CD4-positive, alpha-beta T cell (primary cell): ENCODE results near the gene TNFAIP2. TPM values are rescaled to one million over a fixed set of nuclear protein-coding genes. Genes with fewer than 3 reads are reported as not detected.
"Not testable (repeated sequence)": the region's sequence is repeated elsewhere in the genome, so short reads cannot be mapped to it uniquely, and the experiment has no call there.

Experiments used
- ATAC-seq: fragments of 200-7000 bp; cut with Tn5 transposase; one replicate; pipeline ENCODE4 v1.10.0; 2022; ENCODE audit warnings: mild to moderate bottlenecking; ENCODE audit not compliant: poor library complexity
- CTCF ChIA-PET: fragments of 350-600 bp; sonication (Branson Sonifier 250); formaldehyde crosslinking; loops from one replicate; lab custom pipeline; 2021; ENCODE audit warnings: antibody characterized with exemption, inconsistent platforms; lab: Charles Lee
- POLR2A ChIA-PET: fragments of 350-600 bp; sonication (Branson Sonifier 250); formaldehyde crosslinking; loops from one replicate; lab custom pipeline; 2021; ENCODE audit warnings: antibody characterized with exemption, inconsistent platforms; lab: Charles Lee
- DNase-seq, 14 experiments: peaks; one replicate each; pipeline ENCODE4 v3.0.0-alpha.2; 2013 to 2020; ENCODE audit warnings: mixed read lengths in 2 of 14
- H3K27ac ChIP-seq, 2 donors: one replicate each; pipeline versions ENCODE4 v1.5.1 to v1.7.0; 2013; ENCODE audit warnings: low read length in 2 of 2, low read depth in 1 of 2, mild to moderate bottlenecking in 1 of 2
- H3K27me3 ChIP-seq, 2 experiments: 1 replicate in 1 of 2; 2 replicates in 1 of 2; pipeline versions ENCODE4 v1.6.1 to v1.7.0; 2013; ENCODE audit warnings: low read length in 2 of 2, control low read depth in 1 of 2, mild to moderate bottlenecking in 1 of 2, moderate library complexity in 1 of 2; ENCODE audit not compliant: insufficient read depth in 2 of 2, control insufficient read depth in 1 of 2
- H3K36me3 ChIP-seq: one replicate; pipeline ENCODE4 v1.6.1; 2013; ENCODE audit warnings: low read length, control low read depth; ENCODE audit not compliant: insufficient read depth
- H3K4me1 ChIP-seq: one replicate; pipeline ENCODE4 v1.6.1; 2013; ENCODE audit warnings: low read length, control low read depth; ENCODE audit not compliant: insufficient read depth
- H3K4me3 ChIP-seq: one replicate; pipeline ENCODE4 v1.5.1; 2013; ENCODE audit warnings: mild to moderate bottlenecking, low read length, moderate library complexity
- H3K9me3 ChIP-seq, 2 experiments: 1 replicate in 1 of 2; 2 replicates in 1 of 2; pipeline versions ENCODE4 v1.6.1 to v1.7.0; 2013; ENCODE audit warnings: low read length in 2 of 2, mild to moderate bottlenecking in 2 of 2, control low read depth in 1 of 2, moderate library complexity in 1 of 2; ENCODE audit not compliant: control insufficient read depth in 1 of 2, insufficient read depth in 1 of 2
- H3K27ac Mint-ChIP-seq: one replicate; pipeline ENCODE4 v1.8.0; 2020; ENCODE audit warnings: mixed read lengths
- H3K27me3 Mint-ChIP-seq: one replicate; pipeline ENCODE4 v1.8.0; 2021; ENCODE audit warnings: mixed read lengths
- H3K36me3 Mint-ChIP-seq: one replicate; pipeline ENCODE4 v1.8.0; 2021; ENCODE audit warnings: low read depth, mixed read lengths
- H3K4me1 Mint-ChIP-seq: one replicate; pipeline ENCODE4 v1.8.0; 2021; ENCODE audit warnings: low read depth, mixed read lengths
- H3K4me3 Mint-ChIP-seq: one replicate; pipeline ENCODE4 v1.8.0; 2020; ENCODE audit warnings: mild to moderate bottlenecking, mixed read lengths
- H3K9me3 Mint-ChIP-seq: one replicate; pipeline ENCODE4 v1.8.0; 2020; ENCODE audit warnings: mixed read lengths
- CTCF ChIP-seq: fragments of 200-600 bp; IDR thresholded peaks from one replicate; pipeline ENCODE4 v1.8.0; 2022; ENCODE audit warnings: antibody characterized with exemption, mild to moderate bottlenecking
- intact Hi-C, 2 experiments: fragments of 100-400 bp; cut with DNase I in 1 of 2; cut with micrococcal nuclease in 1 of 2; formaldehyde crosslinking; loops; one replicate each; pipeline versions ENCODE4 v1.15.1 to v1.9.0; 2023 to 2025; cut with DNase I, micrococcal nuclease
- total RNA-seq, 174 experiments: library from RNA in 2 of 174; stranded (reverse) in 2 of 174; gene quantifications; one replicate each; pipeline ENCODE4 v1.2.3 and lab custom pipeline; 2021 to 2026

Gene TNFAIP2
- total RNA-seq, 2 experiments from 2014 or later: 4.4 to 6.1 TPM

GRCh38 chr14:103118663-103119404, 4.4 kb upstream of the TNFAIP2 start:
- ChIA-PET POLR2A (no interaction called here), CTCF (no interaction called here)
- Histone ChIP-seq H3K4me1 (peaks cover 35% of the 10 kb centered on the region), H3K27ac (peak overlapping the region in 1 of 2 donors; percentile 29), H3K27me3 (peaks cover 20 to 33% of the 10 kb centered on the region in 2 experiments), H3K4me3 (no peak overlapping the region), H3K36me3 (no peaks in the 10 kb centered on the region), H3K9me3 (peaks cover 0 to 7% of the 10 kb centered on the region in 2 experiments)
- H3K9me3 Mint-ChIP-seq: no peaks in the 10 kb centered on the region
- no peak overlapping the region for H3K27ac Mint-ChIP-seq
- H3K27me3 Mint-ChIP-seq: peaks cover 19% of the 10 kb centered on the region
- H3K4me3 Mint-ChIP-seq: no peak overlapping the region
- no peaks in the 10 kb centered on the region for H3K36me3 Mint-ChIP-seq
- no peak for TF ChIP-seq CTCF
- H3K4me1 Mint-ChIP-seq: peaks cover 8% of the 10 kb centered on the region
- DNase-seq (peak in 3 of 14 experiments; percentile 40 to 77 (median 71)), ATAC-seq (no peak)
- intact Hi-C loops: no loop called here

- peaks cover 25% of the 10 kb centered on the region for H3K27me3 Mint-ChIP-seq
- POLR2A ChIA-PET: not testable (repeated sequence)
These were observed 3.7 kb upstream of the TNFAIP2 start for GRCh38 chr14:103119527-103119926.

GRCh38 chr14:103121121-103121845, 2.0 kb upstream of the TNFAIP2 start:
- Histone ChIP-seq H3K9me3 (peaks cover 0 to 10% of the 10 kb centered on the region in 2 experiments), H3K4me1 (peaks cover 37% of the 10 kb centered on the region), H3K4me3 (no peak overlapping the region), H3K27ac (no peak overlapping the region), H3K36me3 (no peaks in the 10 kb centered on the region), H3K27me3 (peaks cover 30 to 41% of the 10 kb centered on the region in 2 experiments)
- intact Hi-C loops: no loop called here
- Mint-ChIP-seq H3K4me1 (peaks cover 4% of the 10 kb centered on the region), H3K27me3 (peaks cover 25% of the 10 kb centered on the region), H3K4me3 (no peak overlapping the region), H3K27ac (no peak overlapping the region), H3K9me3 (no peaks in the 10 kb centered on the region), H3K36me3 (no peaks in the 10 kb centered on the region)
- ChIA-PET CTCF (interaction anchor here (1.5 kb wide), 1 partner anchor 16 kb away, joined by 5 read pairs; no protein-coding TSS in a partner anchor), POLR2A (no interaction called here)
- TF ChIP-seq CTCF: no peak
- DNase-seq (peak in 2 of 14 experiments; percentile 48 to 53), ATAC-seq (no peak)

More at GRCh38 chr14:103119527-103119926, 3.7 kb upstream of the TNFAIP2 start:
- H3K27ac ChIP-seq, H3K9me3 ChIP-seq, DNase-seq, ATAC-seq, H3K4me3 ChIP-seq, H3K4me3 Mint-ChIP-seq, H3K36me3 Mint-ChIP-seq, H3K27ac Mint-ChIP-seq, H3K36me3 ChIP-seq, H3K4me1 Mint-ChIP-seq, CTCF ChIA-PET, H3K9me3 Mint-ChIP-seq, intact Hi-C loops: not testable (repeated sequence)
- H3K4me1 ChIP-seq: peaks cover 41% of the 10 kb centered on the region
- H3K27me3 ChIP-seq: peaks cover 26 to 40% of the 10 kb centered on the region in 2 experiments
